Ureter (tissue), 1 donor: ENCODE data around the gene MBP. TPM values are rescaled to one million over a fixed set of nuclear protein-coding genes. Genes with fewer than 3 reads are reported as not detected.
A peak's percentile ranks its signal among the peaks of the same experiment; 100 is the strongest.

Experiments used
- DNase-seq: peaks from one replicate; pipeline ENCODE4 v3.0.0-alpha.2; 2020; ENCODE audit warnings: low spot score
- total RNA-seq: library from RNA; stranded (reverse); gene quantifications from one replicate; pipeline ENCODE4 v1.2.4, GENCODE V29; 2023
- donor health status: DM: yes; HTN: yes; CAD: no.

MBP gene
- total RNA-seq, 1 donor from 2014 or later: 78.7 TPM

- no peak for DNase-seq
Observed at GRCh38 chr18:77084688-77085035, 47.9 kb downstream of the MBP start.

DNA sequence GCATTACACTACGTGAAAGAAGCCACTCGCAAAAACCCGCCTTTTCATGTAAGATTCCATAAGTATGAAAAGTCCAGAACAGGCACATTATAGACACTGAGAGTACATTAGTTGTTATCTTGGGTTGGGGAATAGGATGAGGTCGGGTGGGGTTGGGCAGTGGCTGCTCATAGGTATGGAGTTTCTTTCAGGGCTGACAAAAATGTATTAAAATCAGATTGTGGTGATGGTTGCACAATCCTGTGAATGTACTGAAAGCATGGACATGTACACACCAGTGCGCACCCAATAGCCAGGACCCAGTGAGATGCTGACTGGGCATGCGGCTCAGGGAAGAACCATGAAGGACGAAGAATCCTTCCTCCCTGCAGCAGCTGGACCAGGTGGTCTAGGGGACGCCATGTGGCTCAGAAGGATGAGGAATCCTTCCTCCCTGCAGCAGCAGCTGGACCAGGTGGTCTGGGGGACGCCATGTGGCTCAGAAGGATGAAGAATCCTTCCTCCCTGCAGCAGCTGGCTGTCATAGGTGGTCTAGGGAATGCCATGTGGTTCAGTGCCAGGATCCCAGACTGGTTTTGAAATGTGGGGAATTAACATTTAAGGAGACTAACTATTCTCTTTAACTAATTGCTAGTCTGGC is 50.1 kb downstream of the MBP start:
- DNase-seq: no peak

DNA sequence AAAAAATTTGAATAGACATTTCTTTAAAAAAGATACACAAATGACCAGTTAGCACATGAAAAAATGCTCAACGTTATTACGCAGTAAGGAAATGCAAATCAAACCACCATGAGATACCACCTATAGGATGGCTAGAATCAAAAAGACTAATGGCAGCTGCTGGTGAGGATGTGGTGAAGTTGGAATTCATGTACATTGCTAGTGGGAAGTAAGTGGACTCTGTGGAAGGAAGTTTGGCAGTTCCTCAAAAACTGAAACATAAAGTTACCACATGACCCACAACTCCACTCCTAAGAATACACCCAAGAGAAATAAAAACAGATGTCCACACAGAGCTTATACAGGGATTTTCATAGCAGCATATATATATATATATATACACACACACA is 51.2 kb downstream of the MBP start:
- DNase-seq: no peak

GRCh38 chr18:77079954-77080682 is 52.5 kb downstream of the MBP start:
- DNase-seq: no peak

- no peak for DNase-seq
Observed at GRCh38 chr18:77079088-77079487, 53.5 kb downstream of the MBP start.

- no peak for DNase-seq
Observed at GRCh38 chr18:77078690-77079070, 53.9 kb downstream of the MBP start.

DNA sequence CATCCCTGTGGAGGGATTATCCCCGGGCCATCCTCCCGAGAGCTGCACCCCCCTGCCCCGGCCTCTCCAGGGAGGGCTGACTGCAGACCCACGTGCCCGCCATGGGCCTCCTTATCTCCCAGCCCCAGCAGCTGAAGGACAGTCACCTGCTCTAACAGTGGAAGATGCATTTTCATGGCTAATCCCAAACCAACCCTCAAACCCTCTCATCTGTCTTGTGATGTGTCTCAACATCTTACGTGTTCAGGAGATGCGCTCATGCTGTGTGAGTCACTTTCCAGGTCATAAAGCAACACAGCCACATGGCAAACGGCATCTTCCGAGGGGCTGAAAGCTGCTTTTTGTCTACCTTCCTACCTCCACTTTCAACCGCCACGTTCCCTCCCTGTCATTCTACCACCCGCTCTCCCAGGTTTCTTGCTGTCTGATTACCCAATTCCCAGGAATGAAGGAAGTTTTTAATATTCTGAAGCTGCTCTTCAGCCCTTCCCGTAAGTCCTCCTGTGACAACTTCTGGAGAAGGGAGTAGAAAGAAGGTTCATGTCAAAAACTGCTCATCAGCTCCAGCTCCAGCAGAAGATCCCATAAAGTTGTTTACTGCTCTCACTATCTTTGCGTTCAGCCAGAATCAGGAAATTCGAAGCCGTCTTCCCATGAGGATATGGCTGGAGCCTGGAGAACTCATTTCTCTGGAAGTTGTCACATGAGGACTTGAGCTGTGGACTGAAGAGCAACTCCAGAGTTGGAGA is 54.5 kb downstream of the MBP start:
- DNase-seq: no peak

DNA sequence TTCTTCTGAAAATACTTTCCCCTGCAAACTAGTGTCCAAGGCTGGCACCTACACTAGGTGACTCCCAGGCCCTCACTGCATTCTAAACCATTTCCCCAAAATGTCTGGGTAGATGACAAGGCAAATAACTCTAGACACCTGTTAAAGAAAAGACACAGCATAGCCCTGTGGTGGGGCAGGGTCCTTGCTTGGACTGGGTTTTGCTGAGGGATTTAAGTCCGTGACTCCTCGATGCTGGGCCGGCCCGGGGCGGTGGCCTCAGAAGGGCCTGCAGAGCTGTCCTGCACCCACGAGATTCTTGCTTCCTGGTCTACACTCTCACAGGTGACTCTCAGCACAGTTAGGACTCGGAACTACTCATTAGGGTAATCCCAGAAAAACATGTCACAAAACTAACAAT is 55.2 kb downstream of the MBP start:
- no peak for DNase-seq

DNA sequence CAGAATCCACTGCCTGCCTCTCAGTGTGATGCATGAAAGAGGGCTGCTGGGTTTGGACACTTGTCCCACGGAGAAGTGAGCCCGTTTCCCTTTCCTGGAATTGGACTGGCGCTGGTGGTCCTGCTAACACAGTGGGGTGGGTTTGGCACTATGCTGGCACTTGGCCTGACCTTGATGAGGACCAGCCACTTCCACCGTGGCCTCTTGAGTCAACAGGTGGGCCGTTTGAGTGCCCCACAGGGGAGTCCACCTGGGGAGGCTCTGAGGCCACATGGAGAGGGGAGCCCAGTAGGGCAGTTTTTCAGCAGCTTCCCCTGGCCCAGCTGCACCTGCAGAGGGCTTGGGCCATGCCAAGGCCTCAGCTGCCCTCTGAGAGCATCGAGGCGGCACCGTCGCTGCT is 56.5 kb downstream of the MBP start:
- no peak for DNase-seq

DNA sequence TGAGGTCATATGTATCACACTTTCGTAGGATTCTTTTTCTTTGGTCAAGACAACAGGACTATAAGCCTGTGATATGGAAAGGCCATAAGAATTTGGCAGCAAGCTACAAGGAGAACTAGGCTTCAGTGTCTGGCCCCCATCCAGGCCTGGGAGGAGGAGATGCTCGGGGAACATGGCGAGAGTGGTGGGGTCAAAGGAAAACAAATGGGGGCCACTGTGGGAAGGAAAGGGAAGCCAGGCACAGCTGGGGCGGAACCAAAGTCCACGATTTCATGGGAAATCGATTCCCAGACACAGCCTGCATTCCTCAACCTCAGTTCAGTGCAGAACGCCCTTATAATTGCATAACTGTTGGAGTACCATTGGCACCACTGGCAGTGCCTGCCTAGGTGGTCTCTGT is 58.2 kb downstream of the MBP start:
- no peak for DNase-seq

DNA sequence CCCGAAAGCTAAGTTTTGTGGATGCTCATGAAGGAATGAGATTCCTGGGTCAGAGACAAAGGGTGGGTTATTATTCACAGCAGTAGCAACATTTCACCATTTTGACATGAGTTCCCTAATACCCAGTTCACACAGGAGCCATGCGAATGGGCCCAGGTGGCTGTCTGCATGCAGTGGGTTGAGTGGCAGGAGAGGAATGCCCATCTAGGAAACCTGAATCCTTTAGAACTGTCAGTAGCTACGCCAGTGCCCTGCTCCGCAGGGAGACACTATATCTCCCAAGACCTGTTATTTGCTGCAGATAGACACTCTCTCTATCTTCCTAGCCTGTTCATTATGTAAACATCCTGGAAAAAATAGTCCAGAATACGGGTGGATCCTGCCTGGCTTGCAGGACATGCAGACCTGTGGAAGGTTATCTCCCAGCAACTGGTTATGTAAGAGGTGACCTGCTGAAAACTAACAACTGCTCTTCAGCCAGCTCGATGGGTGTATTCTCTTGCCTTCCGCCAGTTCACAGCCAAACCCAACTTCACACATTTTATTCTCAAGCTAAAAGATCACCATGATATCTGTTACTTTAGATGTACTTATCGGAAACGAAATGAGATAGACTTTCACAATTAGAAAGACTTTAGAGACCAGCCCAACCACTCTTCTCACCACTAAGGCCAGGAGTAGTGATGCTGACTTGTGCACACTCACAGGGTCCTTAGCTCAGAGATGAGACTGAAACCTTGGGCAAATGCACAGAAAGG is 59.1 kb downstream of the MBP start:
- no peak for DNase-seq

GRCh38 chr18:77072566-77072965 is 60.0 kb downstream of the MBP start:
- DNase-seq: no peak

DNA sequence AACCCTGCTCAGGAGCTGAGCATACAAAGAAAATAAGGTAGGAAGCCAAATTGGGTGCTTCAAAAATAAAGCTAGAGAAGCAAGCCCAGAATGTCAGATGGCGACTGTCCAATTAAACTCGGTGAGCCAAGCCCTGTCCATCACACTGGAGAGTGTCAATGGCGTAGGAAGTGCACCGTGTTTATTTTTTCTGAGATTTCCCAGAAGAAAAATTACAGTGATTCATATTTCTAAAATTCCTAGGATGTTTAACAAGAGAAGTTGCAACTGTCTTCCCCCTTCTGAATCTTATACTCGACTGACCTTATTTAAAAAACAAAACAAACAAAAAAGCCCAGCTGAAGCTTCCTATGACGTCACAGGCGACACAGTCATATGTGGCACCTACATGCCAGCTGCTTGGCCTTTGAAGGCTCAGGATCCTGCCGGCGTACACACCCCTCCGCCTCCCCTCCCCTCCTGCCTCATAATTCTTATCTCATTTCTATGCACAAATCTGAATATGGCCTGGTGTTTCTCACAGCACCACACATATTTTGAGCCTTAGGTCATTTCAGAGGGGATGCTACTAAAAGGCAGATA is 60.8 kb downstream of the MBP start:
- no peak for DNase-seq

GRCh38 chr18:77071061-77071460 is 61.5 kb downstream of the MBP start:
- no peak for DNase-seq

- DNase-seq: no peak
Observed at GRCh38 chr18:77070627-77071026, 62.0 kb downstream of the MBP start.

GRCh38 chr18:77069931-77070330 is 62.7 kb downstream of the MBP start:
- DNase-seq: no peak

DNA sequence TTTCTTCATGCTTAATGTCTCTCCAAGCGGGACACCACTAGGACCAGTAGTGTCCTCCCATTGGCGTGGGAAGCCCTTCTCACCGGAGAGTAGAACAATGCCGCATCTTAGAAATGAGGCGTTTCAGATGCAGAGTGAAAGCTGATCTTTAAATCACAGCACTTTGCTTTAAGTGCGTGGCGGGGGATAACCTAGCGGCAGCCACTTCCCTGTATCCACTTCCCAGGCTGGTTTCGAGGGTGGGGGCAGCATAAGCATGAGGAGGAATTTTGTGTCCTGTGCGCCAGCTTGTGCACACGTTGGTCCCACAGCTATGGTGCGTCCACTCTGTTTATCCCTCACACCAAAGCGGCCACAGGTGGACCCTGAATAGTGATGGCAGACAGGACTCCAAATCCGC is 63.1 kb downstream of the MBP start:
- no peak for DNase-seq

DNA sequence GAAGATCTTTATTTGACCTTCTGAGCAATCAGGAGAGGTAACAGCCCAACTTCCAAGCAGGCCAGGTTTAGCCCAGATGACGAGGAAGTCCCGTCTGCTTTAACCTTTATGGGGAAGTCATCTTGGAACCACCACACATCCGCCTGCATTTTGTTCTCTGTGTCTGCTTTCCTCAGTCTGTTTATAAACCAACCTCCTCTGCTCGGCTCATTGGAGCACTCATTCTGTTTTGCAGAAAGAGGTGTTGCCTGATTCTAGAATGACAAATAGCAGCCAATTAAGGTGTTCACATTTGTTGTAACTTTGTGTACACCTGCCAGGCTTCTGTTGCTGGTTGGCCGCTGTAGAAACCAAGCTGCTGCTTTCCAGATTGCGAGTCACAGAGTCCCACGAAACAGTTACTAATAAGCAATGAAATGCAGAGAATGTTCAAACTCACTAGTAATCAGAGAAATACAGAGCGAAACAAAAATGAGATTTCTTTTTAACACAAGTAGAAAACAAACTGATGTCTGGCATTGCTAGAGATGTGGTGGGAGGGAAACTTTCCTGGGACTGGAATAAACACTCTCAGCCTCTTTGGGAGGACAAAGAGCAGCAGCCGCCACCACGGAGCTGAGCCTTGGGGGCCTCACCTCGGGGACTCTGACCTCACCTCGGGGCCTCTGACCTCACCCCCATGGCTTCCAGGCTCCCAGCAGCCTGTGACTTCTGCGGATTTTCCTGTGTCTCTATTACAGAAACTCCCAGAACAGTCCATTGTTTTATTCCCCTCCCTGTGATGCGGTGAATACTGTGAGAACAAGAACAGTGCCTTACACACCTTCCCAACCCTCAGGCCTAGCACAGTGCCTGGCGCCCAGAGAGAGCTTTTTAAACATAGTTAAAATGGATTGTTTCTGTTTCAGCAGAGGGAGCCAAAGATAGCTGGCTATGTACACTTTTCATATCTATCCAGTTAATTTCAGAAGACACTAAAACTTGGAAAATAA is 64.0 kb downstream of the MBP start:
- no peak for DNase-seq

- DNase-seq: no peak
Observed at GRCh38 chr18:77067291-77068061, 65.1 kb downstream of the MBP start.

DNA sequence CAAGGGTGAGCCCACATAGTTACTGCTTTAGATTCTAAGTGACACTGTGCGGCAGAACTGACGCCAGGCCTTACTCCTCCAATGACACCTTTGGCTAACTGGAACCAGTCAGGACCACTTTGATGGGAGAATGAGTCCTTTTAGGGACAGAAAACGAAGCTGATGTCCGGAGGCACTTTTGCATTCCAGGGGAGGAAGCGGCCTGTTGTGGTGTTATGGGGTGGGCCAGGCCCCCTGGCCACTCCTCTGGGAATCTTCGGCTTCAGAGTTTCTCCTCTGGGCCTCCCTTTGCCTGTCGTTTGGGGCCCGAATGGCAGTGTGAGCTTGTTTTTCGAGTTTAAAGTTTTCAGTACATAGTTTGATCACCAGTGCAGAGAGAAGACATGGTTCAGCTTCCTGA is 65.9 kb downstream of the MBP start:
- DNase-seq: peak; percentile 36
